GM10266 (cell line): Measurements from ENCODE around the gene UBD.
A peak's percentile ranks its signal among the peaks of the same experiment; 100 is the strongest.

ENCODE experiments used
- DNase-seq: peaks from one replicate; pipeline ENCODE4 v3.0.0; 2012; ENCODE audit errors: extremely low spot score
- CTCF ChIP-seq: IDR thresholded peaks from 2 replicates; pipeline ENCODE4 v1.5.1; 2012; ENCODE audit warnings: mild to moderate bottlenecking, low read depth; ENCODE audit not compliant: control insufficient read depth, insufficient read depth; ENCODE audit errors: missing control alignments

UBD gene

GRCh38 chr6:29561091-29561490, 1.6 kb upstream of the UBD start:
- DNase-seq = no peak

GRCh38 chr6:29558439-29559079, 973 bp downstream of the UBD start:
- no peak for DNase-seq
- no peak for TF ChIP-seq CTCF

More at GRCh38 chr6:29561091-29561490, 1.6 kb upstream of the UBD start:
- no peak for TF ChIP-seq CTCF

- TF ChIP-seq CTCF = no peak
- DNase-seq = no peak
These were observed 2.2 kb downstream of the UBD start for GRCh38 chr6:29557320-29557719.

GRCh38 chr6:29554764-29555163, 4.8 kb downstream of the UBD start:
- no peak for TF ChIP-seq CTCF
- DNase-seq = no peak

GRCh38 chr6:29553268-29554057, 6.1 kb downstream of the UBD start:
- TF ChIP-seq CTCF = no peak
- no peak for DNase-seq

GRCh38 chr6:29552512-29553051, 7.0 kb downstream of the UBD start:
- DNase-seq = peak; percentile 81
- TF ChIP-seq CTCF = no peak

GRCh38 chr6:29547573-29547972, 12.0 kb downstream of the UBD start:
- no peak for TF ChIP-seq CTCF

More at GRCh38 chr6:29547573-29547972, 12.0 kb downstream of the UBD start:
- no peak for DNase-seq
